GM18507 (cell line): ENCODE results near the gene MYO3B.
"Not testable (repeated sequence)": the region's sequence is repeated elsewhere in the genome, so short reads cannot be mapped to it uniquely, and the experiment has no call there.

Source experiments
- DNase-seq: peaks from one replicate; pipeline ENCODE4 v3.0.0; 2011; ENCODE audit warnings: low read depth; ENCODE audit not compliant: insufficient read length; ENCODE audit errors: extremely low spot score
- FAIRE-seq: peaks from 2 replicates; lab custom pipeline; 2011; peaks lifted over from hg19 to GRCh38; lab: Jason Lieb, UNC

Gene MYO3B

GRCh38 chr2:170509452-170510193 is 331.7 kb downstream of the MYO3B start:
- no peak for DNase-seq
- FAIRE-seq = no peak

GRCh38 chr2:170512266-170512665 is 334.3 kb downstream of the MYO3B start:
- no peak for DNase-seq
- no peak for FAIRE-seq

DNA sequence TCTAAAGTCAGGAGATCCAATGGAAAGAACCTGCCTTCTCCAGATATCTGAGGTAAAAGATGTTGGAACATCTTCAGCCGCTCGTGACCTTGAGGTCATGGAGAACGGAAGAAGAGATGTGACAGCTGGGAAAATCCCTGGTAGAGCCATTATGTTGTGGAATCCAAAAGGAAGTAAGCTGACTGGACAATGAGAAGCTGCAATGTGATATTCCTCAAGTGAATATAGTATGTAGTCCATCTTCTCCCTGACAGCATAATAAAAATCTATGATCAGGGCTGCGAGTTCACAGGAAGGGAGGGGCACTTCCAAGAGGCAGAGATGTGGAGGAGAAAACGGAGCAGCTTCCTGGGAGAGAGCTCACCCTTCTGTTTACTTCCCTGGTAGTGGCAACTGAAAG is 336.2 kb downstream of the MYO3B start:
- FAIRE-seq (no peak), DNase-seq (no peak)

DNA sequence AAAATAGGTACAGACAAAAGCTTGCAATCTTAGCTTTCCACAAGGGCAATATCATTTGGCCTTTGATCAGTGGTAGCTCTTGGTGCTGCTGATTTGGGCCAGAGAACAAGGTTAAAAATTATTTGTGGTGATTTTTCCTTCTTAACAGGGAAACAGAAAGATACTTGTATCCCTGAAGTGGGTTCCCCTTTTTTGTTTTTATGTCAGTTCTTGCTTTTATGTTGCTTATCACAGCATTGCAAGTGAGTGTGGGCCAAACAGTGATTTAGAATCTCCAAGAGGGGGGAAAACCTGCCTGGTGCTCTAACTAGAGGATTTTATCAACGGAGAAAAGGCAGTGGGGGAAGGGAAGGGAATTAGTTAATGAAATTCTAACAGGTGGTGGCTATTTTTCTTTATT is 339.6 kb downstream of the MYO3B start:
- FAIRE-seq (no peak), DNase-seq (no peak)

DNA sequence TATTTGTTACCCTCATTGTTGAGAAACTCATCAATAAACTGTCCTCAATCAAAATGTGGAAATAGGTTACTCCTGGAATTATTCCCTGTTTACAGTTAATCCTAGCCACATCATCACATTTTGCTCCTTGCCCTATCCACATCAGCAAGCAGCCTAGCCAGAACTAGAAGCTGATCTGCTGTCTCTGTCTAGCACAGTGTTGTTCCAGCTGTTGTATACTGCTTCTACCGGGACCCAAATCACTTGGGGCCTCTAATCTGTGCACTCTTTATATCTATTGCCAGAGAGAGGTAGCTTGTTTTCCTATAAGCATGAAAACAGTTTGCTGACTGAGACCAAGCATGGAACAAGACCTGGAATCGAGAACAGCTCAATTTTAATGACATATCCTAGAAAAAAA is 341.0 kb downstream of the MYO3B start:
- no peak for FAIRE-seq

GRCh38 chr2:170521299-170521698 is 343.4 kb downstream of the MYO3B start:
- DNase-seq = no peak
- FAIRE-seq = no peak

More for the DNA sequence above, 341.0 kb downstream of the MYO3B start:
- DNase-seq = no peak

DNA sequence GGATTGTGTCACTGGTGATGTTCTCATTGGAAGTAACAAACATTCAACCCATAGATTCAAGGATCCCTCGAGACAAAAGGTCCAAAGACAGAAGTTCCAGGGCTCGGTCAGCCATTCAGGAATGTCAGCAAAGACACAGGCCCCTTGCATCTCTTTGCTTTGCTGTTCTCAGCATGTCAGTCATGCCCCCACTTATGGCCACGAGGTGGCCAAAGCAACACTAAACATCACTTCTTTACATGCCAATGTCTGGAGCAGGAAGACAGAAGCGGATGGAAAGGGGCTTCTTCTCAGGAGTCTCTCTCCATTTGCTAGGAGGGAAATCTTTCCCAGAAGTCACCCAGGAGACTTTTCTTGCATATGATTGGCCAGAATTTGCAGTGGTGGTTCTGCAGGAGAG is 345.6 kb downstream of the MYO3B start:
- FAIRE-seq (peak; percentile 21), DNase-seq (no peak)

- DNase-seq = no peak
Measured at GRCh38 chr2:170524828-170525565, 347.1 kb downstream of the MYO3B start.

GRCh38 chr2:170525566-170525900 is 347.6 kb downstream of the MYO3B start:
- no peak for DNase-seq
- no peak for FAIRE-seq

More at GRCh38 chr2:170524828-170525565, 347.1 kb downstream of the MYO3B start:
- FAIRE-seq = peak; percentile 90

- DNase-seq (no peak), FAIRE-seq (no peak)
Measured at GRCh38 chr2:170530284-170530745, 352.4 kb downstream of the MYO3B start.

DNA sequence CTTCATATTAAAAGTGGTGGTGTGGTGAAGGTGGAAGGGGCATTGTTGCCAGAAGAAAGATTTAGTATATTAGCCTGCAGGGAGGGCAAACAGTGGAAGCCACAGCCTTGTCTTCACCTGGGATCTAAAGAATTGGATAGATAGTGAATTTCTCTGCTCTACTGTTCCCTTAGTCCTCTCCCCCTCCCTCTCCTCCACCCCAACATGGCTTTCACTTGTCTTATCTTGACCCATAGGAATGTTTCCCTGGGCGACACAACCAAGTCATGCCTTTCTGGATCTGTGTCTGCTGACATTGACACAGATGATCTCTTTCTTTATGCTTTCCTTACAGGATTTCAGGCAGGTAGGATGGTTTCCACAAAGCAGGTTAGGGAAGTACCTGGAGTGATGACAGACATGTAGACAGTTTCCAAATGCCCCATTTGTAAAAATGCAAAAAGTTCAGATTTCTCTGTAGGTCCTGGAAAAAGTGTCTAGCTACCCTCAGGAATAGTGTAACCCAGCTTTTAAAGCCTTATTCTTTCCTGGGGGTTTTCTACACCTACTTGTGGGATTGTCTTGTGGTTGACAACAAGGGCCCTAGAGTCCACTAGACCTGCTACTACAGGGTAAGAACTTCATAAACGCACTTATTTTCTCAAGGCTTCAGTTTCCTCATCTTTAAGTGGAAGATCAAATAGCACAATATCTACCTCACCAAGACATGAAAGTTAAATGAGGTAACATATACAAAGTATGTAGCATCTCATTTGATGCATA is 353.0 kb downstream of the MYO3B start:
- peak; percentile 69 for FAIRE-seq
- no peak for DNase-seq

DNA sequence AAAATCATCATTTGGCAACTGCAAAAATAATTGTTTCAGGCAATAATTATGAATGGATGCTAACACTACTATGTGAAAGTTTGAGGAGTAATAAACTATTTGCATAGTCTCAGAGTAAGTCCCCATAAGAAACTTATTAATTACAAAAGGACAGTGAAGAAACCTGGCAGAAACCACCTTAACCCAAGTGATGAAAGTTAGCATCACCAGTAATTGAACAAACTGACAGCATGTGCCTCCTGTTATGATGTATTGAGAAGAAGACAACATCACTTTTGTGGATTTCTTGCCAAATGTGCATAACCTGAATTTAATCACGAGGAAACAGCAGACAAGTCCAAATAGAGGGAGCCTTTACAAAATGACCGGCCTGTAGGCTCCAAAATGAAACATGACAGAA is 353.9 kb downstream of the MYO3B start:
- peak; percentile 72 for FAIRE-seq

DNA sequence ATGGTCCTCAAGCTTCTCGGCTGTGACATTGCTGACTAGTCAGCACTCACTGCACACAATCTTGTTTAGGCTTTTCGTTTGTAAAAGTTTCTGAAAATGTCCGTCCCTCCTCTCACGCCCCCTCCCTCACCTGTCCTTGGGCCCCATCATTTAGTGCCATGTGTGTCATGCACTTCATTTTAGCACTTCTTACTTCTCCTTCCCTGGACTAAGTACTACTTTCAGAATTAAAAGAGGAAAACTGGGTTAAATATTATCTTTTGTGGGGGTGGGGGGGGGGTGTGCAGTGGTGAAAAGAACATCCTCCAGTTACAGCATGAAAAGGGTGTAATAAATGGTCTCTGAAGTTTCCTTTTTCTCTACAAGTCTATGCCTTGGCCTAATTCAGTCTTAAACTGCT is 355.2 kb downstream of the MYO3B start:
- no peak for DNase-seq
- FAIRE-seq = peak; percentile 94

More for the DNA sequence above, 353.9 kb downstream of the MYO3B start:
- DNase-seq = no peak

GRCh38 chr2:170535552-170535951 is 357.6 kb downstream of the MYO3B start:
- FAIRE-seq = no peak
- no peak for DNase-seq

- no peak for DNase-seq
- FAIRE-seq = no peak
Measured at GRCh38 chr2:170544817-170545216, 366.9 kb downstream of the MYO3B start.

GRCh38 chr2:170548304-170548703 is 370.4 kb downstream of the MYO3B start:
- no peak for FAIRE-seq
- no peak for DNase-seq

- no peak for DNase-seq
- FAIRE-seq = no peak
Measured at GRCh38 chr2:170550501-170550900, 372.6 kb downstream of the MYO3B start.

DNA sequence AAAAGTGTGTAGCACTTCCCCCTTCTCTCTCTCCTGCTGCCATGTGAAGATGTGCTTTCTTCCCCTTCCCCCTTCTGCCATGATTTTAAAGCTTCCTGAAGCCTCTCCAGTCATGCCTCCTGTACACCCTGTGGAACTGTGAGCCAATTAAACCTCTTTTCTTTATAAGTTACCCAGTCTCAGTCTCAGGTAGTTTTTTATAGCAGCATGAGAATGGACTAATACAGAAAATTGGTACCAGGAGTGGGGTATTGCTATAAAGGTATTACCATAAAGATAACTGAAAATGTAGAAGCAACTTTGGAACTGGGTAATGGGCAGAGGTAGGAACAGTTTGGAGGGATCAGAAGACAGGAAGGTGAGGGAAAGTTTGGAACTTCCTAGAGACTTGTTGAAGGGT is 374.0 kb downstream of the MYO3B start:
- DNase-seq, FAIRE-seq: not testable (repeated sequence)

DNA sequence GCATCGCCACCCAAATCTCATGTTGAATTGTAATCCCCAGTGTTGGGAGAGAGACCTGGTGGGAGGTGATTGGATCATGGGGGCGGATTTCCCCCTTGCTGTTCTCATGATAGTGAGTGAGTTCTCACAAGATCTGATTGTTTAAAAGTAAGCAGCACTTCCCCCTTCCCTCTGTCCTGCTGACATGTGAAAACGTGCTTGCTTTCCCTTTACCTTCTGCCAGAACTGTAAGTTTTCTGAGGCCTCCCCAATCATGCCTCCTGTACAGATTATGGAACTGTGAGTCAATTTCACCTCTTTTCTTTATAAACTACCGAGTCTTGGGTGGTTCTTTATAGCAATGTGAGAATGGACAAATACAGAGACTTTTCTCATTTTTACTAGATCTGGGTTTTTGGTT is 375.8 kb downstream of the MYO3B start:
- FAIRE-seq (no peak), DNase-seq (no peak)

DNA sequence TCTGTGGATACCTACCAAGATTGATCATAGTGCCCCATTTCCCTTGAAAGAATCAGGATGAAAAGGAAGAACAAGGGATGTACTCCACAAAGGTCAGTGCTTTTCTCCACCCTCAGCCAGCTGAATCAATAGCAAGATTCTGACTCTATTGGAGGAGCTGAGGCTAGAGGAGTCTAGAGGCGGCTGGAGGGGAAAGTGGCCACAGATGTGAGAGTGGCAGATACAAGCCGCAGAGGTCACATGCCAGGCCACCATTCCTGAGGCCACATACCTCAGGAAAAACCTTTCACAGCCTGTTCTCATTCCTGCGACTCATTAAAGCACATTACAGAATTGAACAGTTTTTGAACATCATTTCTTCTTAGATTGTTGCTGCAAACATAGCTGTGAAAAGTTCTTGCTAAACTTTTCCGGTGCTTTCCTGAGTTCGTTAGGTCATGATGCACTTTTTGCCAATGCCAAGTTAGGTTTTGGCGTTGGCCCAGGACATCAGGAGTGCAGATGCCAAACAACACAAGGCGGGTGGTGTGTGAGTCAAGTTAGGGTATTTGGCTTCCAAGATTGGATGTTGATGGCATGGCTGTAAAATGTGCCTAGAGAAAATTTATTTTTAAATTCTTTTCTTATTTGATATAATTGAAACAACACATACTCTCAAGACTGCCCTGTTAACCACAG is 376.5 kb downstream of the MYO3B start:
- FAIRE-seq (no peak), DNase-seq (no peak)
